Measurements from ENCODE around the gene SFTA2.
A peak's percentile ranks its signal among the peaks of the same experiment; 100 is the strongest.
"Not testable (repeated sequence)": the region's sequence is repeated elsewhere in the genome, so short reads cannot be mapped to it uniquely, and the experiment has no call there.

The SFTA2 gene

DNA sequence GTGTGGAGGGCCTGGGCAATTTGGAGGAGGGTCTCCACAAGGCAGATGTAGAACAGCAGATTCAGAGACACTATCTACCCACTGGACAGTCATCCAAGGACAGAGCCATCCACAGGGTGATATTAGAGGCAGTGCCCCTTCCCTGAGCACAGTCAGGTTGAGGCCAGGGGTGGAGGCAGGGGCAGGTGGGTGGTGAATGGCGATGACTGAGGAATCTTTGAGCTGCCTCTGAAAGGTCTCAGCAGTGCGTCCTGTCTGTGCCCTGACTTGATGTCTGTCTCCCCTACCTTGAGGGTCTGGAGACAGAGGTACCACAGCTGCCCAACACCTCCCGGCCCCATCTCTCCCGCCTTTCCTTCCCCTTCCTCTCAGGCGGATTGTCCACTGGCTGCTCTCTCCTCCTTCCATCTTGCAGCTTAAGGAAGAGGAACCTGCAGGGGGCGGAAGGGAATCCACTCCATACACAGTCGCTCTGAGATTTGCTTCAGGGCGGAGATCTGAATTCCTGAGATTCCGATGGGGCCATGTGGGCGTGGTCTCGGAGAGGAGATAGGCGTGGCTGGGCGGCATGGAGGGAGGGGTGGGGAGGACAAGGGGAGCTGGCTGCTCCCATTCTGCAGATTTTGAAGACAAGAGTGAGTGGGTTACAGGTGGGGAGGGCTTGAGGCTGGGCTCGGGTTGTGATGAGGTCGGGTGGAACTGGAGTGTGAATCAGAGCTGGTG, 10.5 kb upstream of the SFTA2 start:
- peak; percentile 46 to 74 (median 64) for DNase-seq

DNA sequence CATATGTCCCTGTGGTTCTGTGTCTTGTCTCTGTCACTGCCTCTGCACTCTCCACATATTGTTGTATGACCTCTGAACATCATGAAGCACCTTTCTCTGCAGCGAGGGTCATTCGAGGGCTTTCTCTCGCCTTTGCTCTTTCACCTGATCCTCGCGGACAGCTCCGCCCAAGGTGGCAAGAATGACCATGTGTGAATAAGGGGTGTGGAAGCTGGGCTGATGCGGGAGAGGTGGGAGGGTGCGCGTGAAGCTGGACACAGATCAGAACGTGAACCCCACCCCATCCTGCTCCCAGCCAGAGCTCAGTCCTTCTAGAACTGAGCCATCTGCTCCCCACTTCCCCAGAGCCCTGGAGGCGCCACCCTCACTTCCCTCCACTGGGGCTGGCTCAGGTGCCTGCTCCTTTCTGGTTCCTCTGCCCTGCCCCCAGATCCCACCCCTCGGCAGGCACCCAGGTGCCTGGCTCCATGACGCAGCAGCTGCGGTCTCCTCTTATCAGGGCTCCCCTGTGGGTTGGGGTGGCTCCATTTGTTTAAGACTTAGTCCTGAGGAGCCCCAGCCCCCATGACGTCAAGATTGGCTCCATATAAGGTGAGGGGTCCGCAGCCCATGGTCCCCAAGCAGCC, 8.5 kb upstream of the SFTA2 start, which contains the start of gene MUCL3:
MUCL3 (plus strand) TSS at position 613 of the 626 bp plus-strand sequence. CDS start 27 bp downstream, outside the sequence.
- DNase-seq, result no peak

DNA sequence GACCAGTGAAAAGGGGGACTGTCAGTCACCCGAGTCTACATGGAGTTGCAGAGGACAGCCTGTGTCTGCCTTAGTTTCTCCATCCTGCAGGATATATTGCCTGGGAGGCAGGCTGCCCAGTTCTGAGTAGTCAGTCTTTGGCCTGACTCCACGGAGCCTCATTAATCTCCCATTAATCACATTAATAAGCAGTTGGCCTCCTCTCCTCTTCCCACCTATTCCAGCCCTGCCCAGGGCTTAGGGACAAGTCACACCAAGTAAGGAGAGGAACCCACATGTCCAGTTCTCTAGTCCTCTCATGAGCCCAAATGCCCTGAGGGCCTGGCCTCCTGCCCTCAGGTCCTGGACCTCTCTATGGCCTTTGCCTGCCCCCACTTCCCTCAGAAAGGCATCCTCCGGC, 7.5 kb upstream of the SFTA2 start:
- DNase-seq, result no peak

DNA sequence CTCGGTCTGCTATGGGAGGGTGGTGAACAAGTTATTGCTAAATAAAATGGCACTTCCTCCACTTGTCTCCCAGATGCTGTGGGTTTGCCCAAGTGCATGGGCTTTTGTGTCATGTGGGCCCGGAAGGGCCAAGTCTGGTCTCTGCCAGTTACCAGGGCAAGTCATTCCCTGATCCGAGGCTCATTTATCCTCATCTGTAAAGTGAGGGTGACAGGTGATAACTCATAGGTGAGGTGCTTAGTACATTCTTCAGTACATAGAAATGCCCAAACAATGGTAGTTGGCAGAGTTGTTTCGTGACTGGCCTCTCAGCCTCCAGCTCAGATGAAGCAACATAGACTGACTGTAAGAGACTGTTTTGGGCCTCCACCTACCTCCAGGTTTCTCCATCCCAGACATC, 6.8 kb upstream of the SFTA2 start:
- no peak for DNase-seq

DNA sequence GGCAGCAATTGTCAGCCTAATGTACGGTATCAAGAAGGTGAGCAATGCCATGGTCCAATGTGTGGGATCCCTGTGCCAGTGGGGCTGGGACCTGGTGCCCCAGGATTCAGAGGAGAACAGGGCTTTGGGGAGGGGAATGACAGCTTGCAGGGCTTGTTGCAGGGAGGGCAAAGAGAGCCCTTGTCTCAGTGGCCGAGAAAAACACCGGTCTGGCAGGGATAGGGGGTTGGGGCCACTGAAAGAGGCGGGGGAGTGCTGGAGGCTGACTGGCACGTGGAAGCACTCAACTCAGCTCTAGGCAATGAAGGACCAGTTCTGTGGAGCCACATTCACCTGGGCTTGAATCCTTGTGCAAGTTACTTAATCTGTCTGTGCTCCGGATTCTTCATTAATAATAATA, 5.3 kb upstream of the SFTA2 start:
- no peak for DNase-seq

DNA sequence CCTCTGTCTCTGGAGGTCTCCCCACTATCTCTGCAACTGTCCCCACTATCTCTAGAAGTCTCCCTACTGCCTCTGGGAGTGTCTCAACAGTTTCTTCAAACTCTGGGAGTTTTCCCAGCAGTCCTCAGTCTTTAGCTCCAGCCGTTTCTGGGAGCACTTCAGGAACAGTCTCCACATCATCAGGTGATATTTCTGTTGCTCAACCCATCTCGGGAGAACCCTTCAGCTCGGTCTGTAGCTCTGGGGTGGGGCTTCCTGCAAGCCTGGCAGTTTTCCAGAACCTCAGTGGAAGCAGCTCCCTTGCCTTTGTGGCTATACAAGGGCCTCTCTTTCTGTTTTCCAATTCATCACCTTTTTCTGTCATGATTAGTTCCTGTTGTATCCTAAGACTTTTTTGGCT, 3.0 kb upstream of the SFTA2 start:
- DNase-seq, result no peak

DNA sequence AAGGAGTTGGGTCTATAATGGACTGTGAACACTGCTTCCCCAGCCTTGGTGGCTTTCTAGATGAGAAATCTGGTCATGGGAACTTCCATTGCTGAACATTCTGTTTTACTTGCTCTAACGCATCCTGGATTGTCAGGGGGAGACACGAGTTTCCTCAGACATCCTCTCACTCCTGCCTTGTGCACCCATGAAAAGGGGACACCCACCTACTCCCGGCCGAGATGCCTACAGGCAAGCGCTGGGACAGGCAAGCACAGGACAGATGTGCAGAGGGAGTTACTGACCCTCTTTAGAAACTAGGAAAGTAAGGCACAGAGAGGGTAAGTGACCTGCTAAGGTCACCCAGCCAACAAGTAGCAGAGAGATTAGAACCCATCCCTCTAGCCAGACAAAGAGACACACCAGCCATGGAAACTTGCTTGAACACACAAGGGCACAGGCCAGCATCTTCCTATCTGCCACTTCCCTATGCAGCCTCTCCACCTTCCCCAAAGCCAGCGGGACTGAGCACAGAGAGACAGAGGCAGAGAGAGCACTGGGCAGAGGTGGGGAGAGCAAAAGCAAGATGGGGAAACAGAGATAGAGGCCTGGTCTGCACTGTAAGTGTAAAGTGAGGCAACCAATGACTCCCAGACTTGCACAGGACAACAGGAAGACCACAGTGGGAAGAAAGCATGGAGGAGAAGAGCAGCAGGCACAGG, 845 bp upstream of the SFTA2 start:
- DNase-seq, result peak in 1 of 4 experiments; percentile 11

DNA sequence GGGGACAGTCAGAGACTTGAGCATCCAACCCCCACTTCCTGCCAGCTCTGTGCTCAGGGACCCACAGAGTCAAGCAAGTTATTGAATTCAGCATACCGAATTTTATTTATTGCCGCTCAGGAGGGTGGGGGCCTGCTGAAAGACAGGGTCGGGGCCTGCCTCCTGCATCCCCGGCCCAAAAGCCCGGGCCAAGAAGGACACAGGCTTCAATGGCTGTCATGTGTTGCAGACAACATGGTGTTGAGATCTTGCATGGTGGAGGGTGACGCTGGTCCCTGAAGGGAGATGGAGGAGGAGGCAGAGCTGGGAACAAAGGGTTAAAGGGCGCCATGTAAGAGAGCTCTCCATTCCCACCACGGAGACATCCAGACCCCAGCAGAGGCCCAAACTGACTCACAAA, 698 bp downstream of the SFTA2 start:
- DNase-seq, result no peak

DNA sequence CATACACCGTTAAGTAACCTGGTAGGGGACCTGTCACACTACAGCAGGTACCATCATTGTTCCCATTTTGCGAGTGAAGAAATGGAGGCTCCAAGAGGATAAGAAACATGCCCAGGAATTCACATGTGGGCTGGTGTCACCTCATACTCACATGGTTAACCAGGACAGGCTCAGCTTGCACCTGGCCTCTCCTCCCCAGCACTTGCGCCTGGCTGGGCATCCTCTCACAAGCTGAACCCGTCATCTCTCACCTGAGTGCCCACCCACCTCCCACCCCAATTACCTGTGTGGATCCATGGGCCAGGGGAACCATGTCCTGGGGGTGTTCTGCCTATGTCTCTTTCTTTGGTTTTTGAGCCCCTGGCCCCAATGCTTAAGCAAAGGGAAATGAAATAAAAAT, 1.5 kb downstream of the SFTA2 start:
- no peak for DNase-seq

DNA sequence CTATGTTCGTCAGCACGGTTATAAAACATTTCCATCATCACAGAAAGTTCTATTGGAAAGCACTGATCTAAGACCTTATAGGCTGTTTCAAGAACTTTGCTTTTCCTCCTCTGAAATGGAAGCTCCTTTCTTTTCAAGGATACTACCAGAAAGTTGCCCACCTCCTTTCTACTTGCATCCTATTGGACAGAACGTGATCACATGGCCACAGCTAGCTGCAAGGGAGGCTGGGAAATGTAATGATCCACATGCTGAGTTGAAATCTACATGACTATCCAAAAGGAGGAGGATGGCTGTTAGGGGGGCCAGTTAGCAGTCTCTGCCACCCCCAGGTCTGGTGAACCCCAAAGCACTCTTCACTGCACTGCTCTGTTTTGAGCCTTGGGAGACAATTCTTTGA, 3.3 kb downstream of the SFTA2 start:
- DNase-seq, result no peak

DNA sequence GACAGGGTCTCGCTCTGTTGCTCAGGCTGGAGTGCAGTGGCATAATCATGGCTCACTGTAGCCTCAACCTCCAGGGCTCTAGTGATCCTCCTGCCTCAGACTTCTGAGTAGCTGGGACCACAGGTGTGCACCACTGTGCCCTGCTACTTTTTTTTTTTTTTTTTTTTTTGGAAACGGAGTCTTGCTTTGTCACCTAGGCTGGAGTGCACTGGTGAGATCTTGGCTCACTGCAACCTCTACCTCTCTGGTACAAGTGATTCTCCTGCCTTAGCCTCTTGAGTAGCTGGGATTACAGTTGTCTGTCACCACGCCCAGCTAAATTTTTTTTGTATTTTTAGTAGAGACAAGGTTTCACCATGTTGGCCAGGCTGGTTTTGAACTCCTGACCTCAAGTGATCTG, 4.9 kb downstream of the SFTA2 start:
- DNase-seq, result not testable (repeated sequence)

DNA sequence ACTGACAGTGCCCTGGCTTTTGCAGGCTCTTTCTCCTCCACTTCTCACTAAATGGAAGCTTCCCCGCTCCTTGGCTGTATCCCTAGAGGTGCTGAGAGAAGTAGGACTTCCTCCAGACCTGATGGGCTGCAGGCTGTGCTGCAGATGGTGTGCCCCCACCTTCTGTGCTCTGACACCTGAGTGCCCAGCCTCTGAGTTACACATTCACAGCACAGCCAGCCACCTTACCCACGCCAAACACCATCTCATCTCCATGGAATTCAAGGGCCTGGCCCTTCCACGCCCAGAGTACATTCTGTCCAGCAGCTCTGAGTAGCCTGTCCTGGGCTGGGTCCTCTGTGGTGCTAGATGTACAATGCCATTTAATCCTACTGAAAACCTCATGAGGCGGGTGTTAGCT, 5.3 kb downstream of the SFTA2 start:
- DNase-seq, result no peak

DNA sequence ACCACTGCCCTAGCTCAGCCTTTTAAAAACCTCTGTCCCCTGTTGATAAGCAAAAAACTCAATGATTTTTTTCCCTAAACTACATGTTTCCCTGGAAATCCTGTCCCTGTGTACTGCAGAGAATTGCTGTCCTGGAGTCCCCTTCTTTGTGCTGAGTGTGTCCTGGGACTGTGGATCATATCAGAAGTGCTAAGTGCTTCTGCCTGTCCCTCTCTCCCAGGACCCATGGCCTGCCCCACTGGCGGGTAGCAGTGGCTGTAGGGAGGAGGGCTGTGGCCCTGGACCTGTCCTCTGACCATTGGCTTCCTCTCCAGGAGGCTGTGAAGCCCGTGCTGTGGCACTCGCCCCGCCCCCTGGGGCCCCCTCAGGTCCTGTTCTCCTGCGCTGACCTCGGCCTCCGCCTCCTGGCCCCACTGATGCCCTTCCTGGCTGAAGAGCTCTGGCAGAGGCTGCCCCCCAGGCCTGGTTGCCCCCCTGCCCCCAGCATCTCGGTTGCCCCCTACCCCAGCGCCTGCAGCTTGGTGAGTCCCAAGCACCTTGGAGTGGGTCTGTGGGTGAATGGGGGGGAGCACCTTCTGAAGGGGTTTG, 7.8 kb downstream of the SFTA2 start:
- DNase-seq, result not testable (repeated sequence)

DNA sequence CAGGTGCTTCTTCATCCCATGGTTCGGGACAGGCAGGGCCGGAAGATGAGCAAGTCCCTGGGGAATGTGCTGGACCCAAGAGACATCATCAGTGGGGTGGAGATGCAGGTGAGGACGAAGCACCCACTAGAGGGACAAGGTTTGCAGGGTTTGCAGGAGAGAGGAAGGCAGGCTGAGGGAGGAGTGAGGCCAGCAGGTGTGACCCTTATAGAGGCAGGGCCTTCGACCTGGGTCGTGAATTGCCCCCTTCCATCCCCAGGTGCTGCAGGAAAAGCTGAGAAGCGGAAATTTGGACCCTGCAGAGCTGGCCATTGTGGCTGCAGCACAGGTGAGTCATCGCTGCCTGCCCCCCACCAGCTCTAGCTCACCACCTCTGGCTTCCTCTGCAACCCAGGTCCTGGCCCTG, 9.5 kb downstream of the SFTA2 start:
- DNase-seq, result no peak

DNA sequence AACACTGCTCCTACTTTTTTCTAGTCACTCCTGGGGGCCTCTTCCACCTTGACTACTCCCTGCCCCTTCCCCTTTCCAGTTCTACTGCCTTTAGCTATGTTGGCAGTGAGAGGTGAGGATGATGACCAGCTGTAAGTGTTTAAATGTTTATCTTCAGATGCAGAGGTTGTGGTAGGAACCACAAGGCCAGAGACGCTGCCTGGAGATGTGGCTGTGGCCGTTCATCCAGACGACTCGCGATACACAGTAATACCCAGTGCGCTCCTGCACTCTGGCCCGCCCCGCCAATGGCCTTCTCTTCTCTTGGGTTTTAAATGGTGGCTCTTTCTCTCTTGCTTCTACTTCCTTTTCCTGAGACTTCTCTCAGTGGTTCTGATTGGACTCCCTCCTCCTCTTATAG, 13.3 kb downstream of the SFTA2 start:
- no peak for DNase-seq

DNA sequence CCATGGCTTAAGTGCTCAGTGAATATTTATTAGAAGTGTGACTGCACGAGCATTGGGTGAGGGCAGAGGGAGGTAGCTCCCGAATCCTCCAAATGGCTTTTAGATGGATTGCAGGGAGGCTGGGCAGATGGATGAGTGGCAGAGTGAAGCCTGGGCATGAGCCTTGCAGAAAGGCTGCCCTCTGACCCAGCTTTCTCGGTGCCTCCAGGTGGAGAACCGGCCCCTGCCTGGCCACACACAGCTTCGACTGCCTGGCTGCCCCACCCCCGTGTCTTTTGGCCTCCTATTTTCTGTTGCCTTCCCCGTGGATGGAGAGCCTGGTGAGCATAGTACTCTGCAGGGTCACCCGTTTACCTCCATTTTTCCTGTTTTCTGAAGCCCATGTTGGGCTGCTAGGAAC, 14.5 kb downstream of the SFTA2 start:
- DNase-seq, result no peak

DNA sequence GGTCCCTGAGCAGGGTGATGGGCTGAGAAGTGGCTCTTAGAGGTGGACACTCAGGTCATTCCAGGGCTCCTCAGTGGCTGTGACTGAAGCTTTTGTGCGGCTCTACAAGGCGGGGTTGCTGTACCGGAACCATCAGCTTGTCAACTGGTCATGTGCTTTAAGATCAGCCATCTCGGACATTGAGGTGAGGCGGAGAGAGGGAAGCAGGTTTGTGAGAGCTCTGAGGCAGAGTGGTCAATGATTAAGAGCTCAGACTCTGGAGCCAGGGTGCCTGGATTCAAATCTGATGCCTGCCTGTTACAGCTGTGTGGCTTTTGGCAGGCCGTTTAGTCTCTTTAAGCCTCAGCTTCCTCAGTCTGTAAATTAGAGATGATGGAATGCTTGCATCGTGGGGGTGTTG, 14.9 kb downstream of the SFTA2 start:
- DNase-seq, result no peak

DNA sequence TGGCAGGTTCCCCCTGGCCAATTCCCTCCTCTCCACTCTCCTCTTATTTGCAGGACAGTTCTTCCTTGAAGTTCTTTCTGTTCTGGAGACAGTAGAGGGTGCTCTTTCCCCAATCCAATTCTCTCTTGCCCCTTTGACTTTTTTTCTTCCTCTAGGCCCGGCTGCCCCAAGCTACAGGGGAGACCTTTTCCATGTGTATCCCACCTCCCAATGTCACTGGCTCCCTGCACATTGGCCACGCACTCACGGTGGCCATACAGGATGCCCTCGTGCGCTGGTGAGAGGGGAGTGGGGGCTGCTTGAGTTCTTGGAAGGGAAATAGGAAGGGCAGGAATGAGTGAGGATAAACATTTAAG, 16.4 kb downstream of the SFTA2 start:
- peak; percentile 61 to 80 (median 67) for DNase-seq

DNA sequence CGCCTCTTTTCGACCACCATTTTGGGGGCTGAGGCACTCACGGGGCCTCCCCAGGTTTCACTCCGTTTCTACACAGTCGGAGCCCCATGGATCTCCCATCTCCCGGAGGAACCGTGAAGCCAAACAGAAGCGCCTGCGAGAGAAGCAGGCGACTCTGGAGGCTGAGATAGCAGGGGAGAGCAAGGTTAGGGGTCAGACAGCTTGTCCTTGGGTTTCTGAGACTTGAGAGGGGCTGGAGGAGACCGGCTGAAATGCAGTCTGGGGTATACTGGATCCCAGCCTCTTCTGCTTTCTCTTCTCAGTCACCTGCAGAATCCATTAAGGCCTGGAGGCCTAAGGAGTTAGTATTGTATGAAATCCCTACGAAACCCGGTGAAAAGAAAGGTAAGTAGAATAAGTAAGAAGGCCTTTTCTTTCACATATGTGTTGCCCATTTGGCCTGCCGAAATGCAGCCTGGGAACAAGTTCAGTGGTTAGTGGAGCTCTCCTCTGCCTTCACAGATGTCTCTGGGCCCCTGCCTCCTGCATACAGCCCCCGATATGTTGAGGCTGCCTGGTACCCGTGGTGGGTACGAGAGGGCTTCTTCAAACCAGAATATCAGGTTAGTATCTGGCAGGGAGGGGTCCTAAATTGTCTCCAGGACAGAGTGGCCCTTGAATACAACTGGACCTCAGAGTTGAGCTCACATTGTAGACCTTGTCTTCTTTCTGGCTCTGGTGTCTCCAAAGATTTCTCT, 16.9 kb downstream of the SFTA2 start:
- DNase-seq, result peak in 3 of 4 experiments; percentile 4 to 14 (median 9)

DNA sequence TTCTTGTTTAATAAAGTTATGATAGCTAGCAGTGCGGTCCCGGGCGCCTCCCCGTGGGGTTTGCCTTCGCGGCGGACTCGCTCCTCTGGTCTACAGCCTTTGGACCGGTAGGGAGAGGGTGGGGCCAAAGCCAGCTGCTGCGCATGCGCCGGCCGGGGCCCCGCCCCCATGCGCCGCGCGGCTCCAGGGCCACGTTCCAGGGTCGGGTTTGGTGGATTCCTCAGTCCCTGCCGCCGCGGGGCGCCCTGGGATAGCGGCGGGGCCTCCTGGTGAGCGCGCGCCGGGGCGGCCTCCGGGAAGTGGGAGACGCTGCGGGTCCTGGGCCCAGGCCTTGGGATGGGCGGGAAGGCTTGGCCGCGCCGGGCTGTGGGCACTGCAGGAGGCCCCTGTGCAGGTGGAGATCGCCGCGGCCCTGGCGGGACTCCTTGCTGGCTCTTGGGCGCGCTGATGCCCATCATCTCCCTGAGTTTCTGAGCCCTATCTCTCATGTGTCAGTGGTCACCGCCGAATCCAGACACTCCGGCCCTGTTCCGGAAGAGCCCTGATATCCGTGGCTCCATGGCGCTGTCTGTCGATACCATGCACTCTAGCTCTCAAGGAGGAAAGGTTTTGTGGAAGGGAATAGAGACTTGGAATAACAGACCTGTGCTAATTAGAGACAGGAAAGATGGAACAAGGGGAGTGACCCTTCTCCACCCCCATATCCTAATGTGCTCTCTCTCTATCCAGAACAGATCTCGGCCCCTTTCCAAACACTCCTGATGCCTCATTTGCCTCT, 17.7 kb downstream of the SFTA2 start, which contains the start of gene VARS2:
VARS2 (plus strand) TSS at position 163 of the 778 bp plus-strand sequence; CDS start at position 762, 599 bp downstream.
- DNase-seq, result peak; percentile 93 to 97 (median 96)

DNA sequence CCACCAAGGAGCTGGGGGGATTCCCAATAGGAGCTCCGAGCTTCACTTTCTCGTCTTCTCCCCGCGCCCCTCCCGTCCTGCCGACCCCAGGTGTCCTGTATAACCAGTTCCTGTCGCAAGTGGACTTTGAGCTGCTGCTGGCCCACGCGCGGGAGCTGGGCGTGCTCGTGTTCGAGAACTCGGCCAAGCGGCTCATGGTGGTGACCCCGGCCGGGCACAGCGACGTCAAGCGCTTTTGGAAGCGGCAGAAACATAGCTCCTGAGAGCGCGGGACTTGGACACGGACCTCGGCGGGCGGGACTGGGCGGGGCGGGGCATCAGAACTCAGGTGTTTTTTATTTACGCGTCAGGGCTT, 18.3 kb downstream of the SFTA2 start:
- DNase-seq, result no peak

Data from suppressor macrophage (primary cell).